OCI-LY1 (cell line): ENCODE measurements around the gene GLTPD2.

Experiments
- H2AFZ ChIP-seq: fragments of 200-600 bp; sonication (generic), shearing (Covaris generic); 2 replicates; pipeline ENCODE4 v1.6.0; 2014; ENCODE audit warnings: antibody characterized with exemption, mild to moderate bottlenecking, low read length
- H3F3A ChIP-seq: fragments of 200-600 bp; sonication (generic), shearing (Covaris generic); 2 replicates; pipeline ENCODE4 v1.6.0; 2014; ENCODE audit warnings: mild to moderate bottlenecking, antibody characterized with exemption, low read length, moderate library complexity; ENCODE audit not compliant: insufficient read depth
- H3K27ac ChIP-seq: fragments of 200-600 bp; sonication (generic); 2 replicates; pipeline ENCODE4 v1.5.1; 2014; ENCODE audit warnings: low read length, mixed run types, mild to moderate bottlenecking, low read depth; ENCODE audit not compliant: poor library complexity, severe bottlenecking
- H3K27me3 ChIP-seq: fragments of 200-600 bp; sonication (generic); 2 replicates; pipeline ENCODE4 v1.6.0; 2014; ENCODE audit warnings: antibody characterized with exemption, mild to moderate bottlenecking, low read length, moderate library complexity; ENCODE audit not compliant: insufficient read depth
- H3K36me3 ChIP-seq: fragments of 200-600 bp; sonication (generic); 2 replicates; pipeline ENCODE4 v1.6.1; 2014; ENCODE audit warnings: mild to moderate bottlenecking, antibody characterized with exemption, low read length, moderate library complexity, mixed read lengths; ENCODE audit not compliant: insufficient read depth
- H3K4me1 ChIP-seq: fragments of 200-600 bp; sonication (generic); 2 replicates; pipeline ENCODE4 v1.5.1; 2014; ENCODE audit warnings: mild to moderate bottlenecking, low read length, moderate library complexity; ENCODE audit not compliant: insufficient read depth, severe bottlenecking
- H3K4me2 ChIP-seq: fragments of 200-600 bp; sonication (generic), shearing (Covaris generic); 2 replicates; pipeline ENCODE4 v1.6.1; 2014; ENCODE audit warnings: low read length
- H3K4me3 ChIP-seq: fragments of 200-600 bp; sonication (generic); 2 replicates; pipeline ENCODE4 v1.5.1; 2014; ENCODE audit warnings: low read length, low read depth, mild to moderate bottlenecking, mixed read lengths; ENCODE audit not compliant: poor library complexity, severe bottlenecking
- H3K79me2 ChIP-seq: fragments of 200-600 bp; shearing (Covaris generic); 2 replicates; pipeline ENCODE4 v1.6.1; 2016; ENCODE audit warnings: mixed run types, low read length, mixed read lengths; ENCODE audit not compliant: insufficient read depth
- H3K9ac ChIP-seq: fragments of 200-600 bp; sonication (generic), shearing (Covaris generic); 2 replicates; pipeline ENCODE4 v1.6.1; 2014; ENCODE audit warnings: mild to moderate bottlenecking, low read length, mixed read lengths
- H3K9me2 ChIP-seq: fragments of 200-600 bp; sonication (generic), shearing (Covaris generic); 2 replicates; pipeline ENCODE4 v1.6.1; 2014; ENCODE audit warnings: low read depth, mild to moderate bottlenecking, low read length, mixed read lengths
- H3K9me3 ChIP-seq: fragments of 200-600 bp; shearing (Covaris generic); 2 replicates; pipeline ENCODE4 v1.6.1; 2014; ENCODE audit warnings: low read length, mixed read lengths
- H4K20me1 ChIP-seq: fragments of 200-600 bp; sonication (generic), shearing (Covaris generic); 2 replicates; pipeline ENCODE4 v1.6.0; 2016; ENCODE audit warnings: mild to moderate bottlenecking, low read length; ENCODE audit not compliant: insufficient read depth
- CTCF ChIP-seq: fragments of 200-600 bp; sonication (generic), shearing (Covaris generic); IDR thresholded peaks from 2 replicates; pipeline ENCODE4 v1.5.1; 2017; ENCODE audit warnings: mild to moderate bottlenecking, antibody characterized with exemption, low read length, moderate library complexity, mixed read lengths
- EZH2 ChIP-seq: fragments of 200-600 bp; sonication (generic), shearing (Covaris generic); IDR thresholded peaks from 2 replicates; pipeline ENCODE4 v1.8.0; 2017; ENCODE audit warnings: borderline replicate concordance, mixed run types, mild to moderate bottlenecking, antibody characterized with exemption, low read length, moderate library complexity, mixed read lengths

GLTPD2 gene

GRCh38 chr17:4802228-4802627 is 13.5 kb downstream of the GLTPD2 start, which contains the start of gene C17orf114:
Gene C17orf114 (minus strand): TSS chr17:4802328.
- Histone ChIP-seq H4K20me1 (no peaks in the 10 kb centered on the region), H3F3A (no peaks in the 10 kb centered on the region), H3K79me2 (no peaks in the 10 kb centered on the region), H3K4me1 (peaks cover 8% of the 10 kb centered on the region), H2AFZ (no peak within 1 kb of the TSS), H3K36me3 (peaks cover 17% of the 10 kb centered on the region), H3K9ac (no peak within 1 kb of the TSS), H3K27ac (no peak within 1 kb of the TSS), H3K4me3 (no peak within 1 kb of the TSS), H3K27me3 (no peaks in the 10 kb centered on the region), H3K9me2 (no peaks in the 10 kb centered on the region), H3K9me3 (no peaks in the 10 kb centered on the region), H3K4me2 (no peak within 1 kb of the TSS)
- TF ChIP-seq CTCF (no peak), EZH2 (no peak)

GRCh38 chr17:4806456-4806776 is 17.7 kb downstream of the GLTPD2 start:
- Histone ChIP-seq H3K4me2 (peak overlapping the region; percentile 84), H3F3A (no peaks in the 10 kb centered on the region), H3K9me2 (no peaks in the 10 kb centered on the region), H3K27ac (no peak overlapping the region), H3K27me3 (no peaks in the 10 kb centered on the region), H3K9ac (peak overlapping the region; percentile 67), H3K4me3 (peak overlapping the region; percentile 68), H2AFZ (no peak overlapping the region), H4K20me1 (no peaks in the 10 kb centered on the region), H3K36me3 (no peaks in the 10 kb centered on the region), H3K9me3 (no peaks in the 10 kb centered on the region), H3K79me2 (no peaks in the 10 kb centered on the region), H3K4me1 (peaks cover 15% of the 10 kb centered on the region)
- TF ChIP-seq EZH2 (no peak), CTCF (no peak)

- Histone ChIP-seq H3K79me2 (no peaks in the 10 kb centered on the region), H3K9me3 (no peaks in the 10 kb centered on the region), H3K9ac (peak within 1 kb of the TSS; percentile 67), H2AFZ (no peak within 1 kb of the TSS), H3K36me3 (no peaks in the 10 kb centered on the region), H3K27ac (no peak within 1 kb of the TSS), H3K27me3 (no peaks in the 10 kb centered on the region), H3K4me2 (peak within 1 kb of the TSS; percentile 84), H3K9me2 (no peaks in the 10 kb centered on the region), H3F3A (no peaks in the 10 kb centered on the region), H3K4me3 (peak within 1 kb of the TSS; percentile 68), H4K20me1 (no peaks in the 10 kb centered on the region), H3K4me1 (peaks cover 15% of the 10 kb centered on the region)
- no peak for TF ChIP-seq EZH2
- TF ChIP-seq CTCF, result no peak
Measured at GRCh38 chr17:4806777-4807604, 18.2 kb downstream of the GLTPD2 start, which contains the start of gene PLD2. Gene PLD2 (plus strand): TSS chr17:4807152. CDS start chr17:4807773, 621 bp downstream.
